A673 (cell line): Measurements from ENCODE around the gene MUS81.

ENCODE experiments used
- CTCF ChIP-seq: fragments of 300-800, 200-600 bp; sonication (generic); conservative IDR thresholded peaks from 2 replicates; pipeline ENCODE4 v1.5.1; 2017; ENCODE audit warnings: low read depth, mild to moderate bottlenecking, antibody characterized with exemption, low read length, moderate library complexity, mixed read lengths
- EZH2 ChIP-seq: fragments of 200-600 bp; sonication (generic); IDR thresholded peaks from 2 replicates; pipeline ENCODE4 v1.6.1; 2017; ENCODE audit warnings: borderline replicate concordance, low read depth, mild to moderate bottlenecking, mixed read lengths, antibody characterized with exemption, low read length; ENCODE audit not compliant: poor library complexity, severe bottlenecking

DNA sequence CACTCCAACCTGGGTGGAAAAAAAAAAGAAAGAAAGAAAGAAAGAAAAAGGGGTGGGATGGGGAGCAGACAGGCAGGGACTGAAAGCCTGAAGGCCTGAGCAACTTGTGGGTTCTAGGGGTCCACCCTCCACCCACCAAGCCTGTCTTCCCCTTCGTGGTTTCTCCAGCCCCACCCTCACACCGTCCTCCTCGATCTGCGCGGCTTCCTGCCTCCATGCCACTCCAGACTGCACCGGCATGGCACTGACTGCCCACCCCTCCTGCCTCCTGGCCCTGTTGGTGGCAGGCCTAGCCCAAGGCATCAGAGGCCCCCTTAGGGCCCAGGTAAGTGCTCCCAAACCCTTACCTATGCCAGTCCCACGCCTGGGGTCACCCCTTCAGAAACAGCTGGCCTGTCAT is 19.4 kb downstream of the MUS81 start, which contains the start of gene CTSW:
- TF ChIP-seq CTCF (no peak), EZH2 (no peak)
